Stimulated activated CD8-positive, alpha-beta memory T cell treated with anti-CD3 and anti-CD28 coated beads, Interleukin-12 subunit alpha, Interleukin-12 subunit beta, amount 100 ng/mL, for 1 hour (primary cell): ENCODE data around the gene FOXK1.
"Not testable (repeated sequence)": the region's sequence is repeated elsewhere in the genome, so short reads cannot be mapped to it uniquely, and the experiment has no call there.

Experiments
- DNase-seq: peaks from one replicate; pipeline ENCODE4 v3.0.0-alpha.2; 2020; ENCODE audit warnings: low read depth

FOXK1 gene

GRCh38 chr7:4667776-4668509 lies 14.2 kb upstream of the FOXK1 start:
- DNase-seq = no peak

GRCh38 chr7:4668510-4668847 lies 13.6 kb upstream of the FOXK1 start:
- DNase-seq = no peak

- no peak for DNase-seq
Observed at GRCh38 chr7:4670791-4671190, 11.3 kb upstream of the FOXK1 start.

DNA sequence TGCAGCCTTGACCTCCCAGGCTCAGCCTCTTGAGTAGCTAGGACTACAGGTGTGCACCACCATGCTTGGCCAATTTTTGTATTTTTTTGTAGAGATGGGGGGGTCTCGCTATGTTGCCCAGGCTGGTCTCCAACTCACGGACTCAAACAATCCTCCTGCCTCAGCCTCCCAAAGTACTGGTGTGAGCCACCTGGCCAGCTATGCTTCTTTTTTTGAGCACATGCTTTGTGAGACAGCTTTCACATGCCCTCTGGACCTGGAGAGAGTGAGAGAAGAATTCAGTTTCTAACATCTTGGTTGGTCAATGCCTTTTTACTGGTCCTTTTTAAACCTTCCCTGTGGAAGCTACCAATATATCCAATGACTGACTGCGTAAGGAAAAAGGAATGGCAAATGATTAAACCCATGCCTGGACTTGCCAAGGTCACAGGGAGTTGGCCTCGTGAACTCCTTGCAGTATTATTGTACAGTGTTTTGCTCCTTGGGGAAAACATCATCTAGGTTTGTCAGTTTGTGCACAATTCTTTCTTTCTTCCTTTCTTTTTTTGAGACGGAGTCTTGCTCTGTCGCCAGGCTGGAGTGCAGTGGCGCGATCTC lies 6.2 kb upstream of the FOXK1 start:
- no peak for DNase-seq

GRCh38 chr7:4677518-4677917 lies 4.6 kb upstream of the FOXK1 start:
- not testable (repeated sequence) for DNase-seq

GRCh38 chr7:4681218-4681851 lies 760 bp upstream of the FOXK1 start:
- no peak for DNase-seq

DNA sequence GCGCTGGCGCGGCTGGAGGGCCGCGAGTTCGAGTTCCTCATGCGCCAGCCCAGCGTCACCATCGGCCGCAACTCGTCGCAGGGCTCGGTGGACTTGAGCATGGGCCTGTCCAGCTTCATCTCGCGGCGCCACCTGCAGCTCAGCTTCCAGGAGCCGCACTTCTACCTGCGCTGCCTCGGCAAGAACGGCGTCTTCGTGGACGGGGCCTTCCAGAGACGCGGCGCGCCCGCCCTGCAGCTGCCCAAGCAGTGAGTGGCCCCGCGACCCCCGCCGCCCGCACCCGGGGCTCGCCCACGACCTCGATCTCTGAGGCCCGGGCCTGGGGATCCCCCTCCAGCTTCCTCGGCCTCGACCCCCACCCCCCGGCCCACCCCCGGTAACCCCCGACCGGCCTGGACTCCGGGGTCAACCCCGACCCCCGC lies 537 bp downstream of the FOXK1 start:
- no peak for DNase-seq

GRCh38 chr7:4683043-4683883 lies 1.2 kb downstream of the FOXK1 start:
- DNase-seq = no peak

DNA sequence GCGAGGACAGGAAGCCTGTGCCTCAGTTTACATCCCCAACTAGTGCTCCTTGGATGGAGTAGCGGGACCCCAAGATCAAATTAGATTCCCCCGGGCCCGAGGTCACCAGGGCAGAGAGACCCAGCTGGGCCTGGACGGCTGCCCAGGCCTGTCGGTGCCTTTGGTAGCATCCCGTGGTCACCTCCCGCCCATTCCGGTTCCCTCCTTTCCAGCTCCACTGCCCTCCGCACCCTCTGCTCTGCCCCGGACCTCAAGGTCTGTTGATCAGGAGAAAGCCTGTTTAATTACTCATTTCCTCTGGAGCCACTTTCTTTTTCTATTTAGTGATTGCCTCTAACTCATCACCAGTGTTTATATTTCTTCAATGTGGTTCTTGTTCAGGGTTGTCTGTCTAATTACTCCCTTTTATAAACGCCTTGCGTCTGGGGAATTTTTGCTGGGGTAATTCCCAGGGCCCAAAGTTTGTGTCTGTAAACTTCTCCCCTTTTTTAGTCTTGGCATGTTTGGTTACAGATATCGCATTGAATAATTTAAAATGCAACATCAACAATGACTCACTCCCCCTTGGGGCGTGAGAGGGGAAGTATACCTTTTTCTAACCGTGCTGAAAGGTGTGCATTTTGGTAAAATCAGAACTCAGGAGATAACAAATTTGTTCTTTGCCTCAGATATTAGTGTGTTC lies 1.9 kb downstream of the FOXK1 start:
- DNase-seq = no peak

DNA sequence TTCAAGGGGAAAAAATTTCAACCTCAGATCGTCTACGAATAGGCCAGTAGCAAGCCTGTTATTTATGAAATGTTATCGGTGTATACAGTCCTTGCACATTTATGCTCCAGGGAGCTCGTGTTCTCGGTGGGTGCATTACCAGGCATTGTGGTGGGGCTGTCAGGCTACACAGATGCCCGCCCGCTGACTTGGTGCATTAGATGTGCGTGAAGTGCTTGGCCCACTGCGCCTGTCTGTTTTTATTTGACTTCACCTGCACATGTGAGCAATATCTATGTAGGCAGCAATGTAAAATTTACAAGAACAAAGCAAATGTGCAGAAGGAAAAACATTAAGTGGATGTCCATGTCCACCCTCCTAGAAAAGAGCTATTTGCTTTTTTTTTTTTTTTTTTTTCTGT lies 2.8 kb downstream of the FOXK1 start:
- no peak for DNase-seq

- not testable (repeated sequence) for DNase-seq
Observed at GRCh38 chr7:4685676-4686075, 3.6 kb downstream of the FOXK1 start.

DNA sequence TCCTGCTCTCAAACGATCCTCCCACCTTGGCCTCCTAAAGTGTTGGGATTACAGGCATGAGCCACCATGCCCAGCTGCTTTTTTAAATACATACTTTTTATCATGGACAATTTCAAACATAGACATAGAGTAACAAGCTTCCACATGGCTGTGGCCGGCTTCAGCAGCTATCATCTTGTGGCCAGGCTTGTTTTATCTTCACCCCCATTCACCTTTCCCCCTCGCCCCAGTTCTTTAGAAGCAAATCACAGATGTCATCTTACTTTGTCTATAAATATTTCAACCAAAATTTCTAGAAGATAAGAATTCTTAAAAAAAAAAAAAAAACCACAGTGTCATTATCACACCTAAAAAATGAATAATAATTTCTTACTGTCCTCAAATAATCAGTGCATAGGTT lies 5.9 kb downstream of the FOXK1 start:
- no peak for DNase-seq

DNA sequence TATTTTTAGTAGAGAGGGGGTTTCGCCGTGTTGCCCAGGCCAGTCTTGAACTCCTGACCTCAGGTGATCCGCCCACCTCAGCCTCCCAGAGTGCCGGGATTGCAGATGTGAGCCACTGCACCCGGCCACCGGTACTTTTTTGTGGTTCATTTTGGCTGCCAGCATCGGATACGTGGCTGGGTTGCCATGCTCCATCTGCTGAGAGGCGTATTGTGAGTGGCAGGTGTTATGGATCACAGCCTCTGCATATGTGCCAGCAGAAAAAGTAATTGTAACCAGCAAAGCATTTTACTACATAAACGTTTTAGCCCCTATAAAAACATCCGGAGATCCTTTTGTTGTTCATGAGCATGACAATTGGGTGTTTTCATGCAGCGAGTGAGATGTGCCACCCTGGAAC lies 7.1 kb downstream of the FOXK1 start:
- no peak for DNase-seq

DNA sequence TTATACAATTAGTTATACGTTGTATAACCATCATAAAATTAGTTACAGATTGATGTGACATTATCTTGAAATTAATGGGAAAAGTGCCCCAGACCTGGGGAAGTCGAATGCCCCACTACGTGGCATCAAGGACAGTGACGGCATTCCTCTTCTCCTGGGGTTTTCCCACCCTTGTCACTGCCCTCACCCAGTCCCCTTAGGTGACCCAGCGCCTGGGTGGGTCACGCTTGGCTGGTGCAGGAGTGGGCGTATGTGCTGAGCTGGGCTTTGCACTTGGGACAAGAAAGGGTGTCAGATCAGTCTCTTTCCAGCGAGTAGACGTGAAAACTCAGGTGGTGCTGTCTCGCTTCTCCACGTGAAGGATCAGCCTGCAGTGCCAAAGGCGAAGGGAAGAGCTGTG lies 7.6 kb downstream of the FOXK1 start:
- DNase-seq = no peak

GRCh38 chr7:4690953-4691856 lies 9.1 kb downstream of the FOXK1 start:
- no peak for DNase-seq

GRCh38 chr7:4692055-4692454 lies 10.0 kb downstream of the FOXK1 start:
- no peak for DNase-seq

DNA sequence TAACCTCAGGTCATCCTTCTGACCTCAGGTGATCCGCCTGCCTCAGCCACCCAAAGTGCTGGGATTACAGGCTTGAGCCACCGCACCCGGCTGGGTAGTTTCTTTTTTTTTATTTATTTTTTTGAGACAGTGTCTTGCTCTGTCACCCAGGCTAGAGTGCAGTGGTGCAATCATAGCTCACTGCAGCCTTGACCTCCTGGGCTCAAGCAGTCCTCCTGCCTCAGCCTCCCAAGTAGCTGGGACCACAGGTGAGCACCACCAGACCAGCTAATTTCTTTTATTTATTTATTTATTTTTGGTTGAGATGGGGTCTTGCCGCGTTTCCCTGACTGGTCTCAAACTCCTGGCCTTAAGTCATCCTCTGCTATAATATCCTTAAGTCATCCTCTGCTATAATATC lies 10.5 kb downstream of the FOXK1 start:
- not testable (repeated sequence) for DNase-seq

GRCh38 chr7:4693152-4693551 lies 11.1 kb downstream of the FOXK1 start:
- DNase-seq = no peak

- DNase-seq = no peak
Observed at GRCh38 chr7:4693749-4694148, 11.7 kb downstream of the FOXK1 start.

GRCh38 chr7:4694305-4694704 lies 12.2 kb downstream of the FOXK1 start:
- DNase-seq = no peak

- no peak for DNase-seq
Observed at GRCh38 chr7:4698707-4699275, 16.7 kb downstream of the FOXK1 start.
